Choroid plexus epithelial cell (primary cell): ENCODE data around the gene TNFRSF21.
A peak's percentile ranks its signal among the peaks of the same experiment; 100 is the strongest.

Experiments used
- DNase-seq: peaks from one replicate; pipeline ENCODE4 v3.0.0-alpha.2; 2010; ENCODE audit warnings: low read depth
- H3K4me3 ChIP-seq: 2 replicates; pipeline ENCODE4 v1.5.1; 2011; ENCODE audit warnings: low read depth, mild to moderate bottlenecking, control low read depth, low read length, moderate library complexity
- CTCF ChIP-seq: conservative IDR thresholded peaks from 2 replicates; pipeline ENCODE4 v1.5.1; 2011; ENCODE audit warnings: low read depth, mild to moderate bottlenecking, control low read depth, inconsistent platforms, low read length, moderate library complexity

The TNFRSF21 gene

GRCh38 chr6:47308552-47309290 is 984 bp downstream of the TNFRSF21 start:
- DNase-seq = peak; percentile 44
- peak overlapping the region; percentile 88 for H3K4me3 ChIP-seq

GRCh38 chr6:47308198-47308517 is 1.5 kb downstream of the TNFRSF21 start:
- DNase-seq = peak; percentile 46
- TF ChIP-seq CTCF = no peak
- peak overlapping the region; percentile 88 for H3K4me3 ChIP-seq

More at GRCh38 chr6:47308552-47309290, 984 bp downstream of the TNFRSF21 start:
- TF ChIP-seq CTCF = no peak

DNA sequence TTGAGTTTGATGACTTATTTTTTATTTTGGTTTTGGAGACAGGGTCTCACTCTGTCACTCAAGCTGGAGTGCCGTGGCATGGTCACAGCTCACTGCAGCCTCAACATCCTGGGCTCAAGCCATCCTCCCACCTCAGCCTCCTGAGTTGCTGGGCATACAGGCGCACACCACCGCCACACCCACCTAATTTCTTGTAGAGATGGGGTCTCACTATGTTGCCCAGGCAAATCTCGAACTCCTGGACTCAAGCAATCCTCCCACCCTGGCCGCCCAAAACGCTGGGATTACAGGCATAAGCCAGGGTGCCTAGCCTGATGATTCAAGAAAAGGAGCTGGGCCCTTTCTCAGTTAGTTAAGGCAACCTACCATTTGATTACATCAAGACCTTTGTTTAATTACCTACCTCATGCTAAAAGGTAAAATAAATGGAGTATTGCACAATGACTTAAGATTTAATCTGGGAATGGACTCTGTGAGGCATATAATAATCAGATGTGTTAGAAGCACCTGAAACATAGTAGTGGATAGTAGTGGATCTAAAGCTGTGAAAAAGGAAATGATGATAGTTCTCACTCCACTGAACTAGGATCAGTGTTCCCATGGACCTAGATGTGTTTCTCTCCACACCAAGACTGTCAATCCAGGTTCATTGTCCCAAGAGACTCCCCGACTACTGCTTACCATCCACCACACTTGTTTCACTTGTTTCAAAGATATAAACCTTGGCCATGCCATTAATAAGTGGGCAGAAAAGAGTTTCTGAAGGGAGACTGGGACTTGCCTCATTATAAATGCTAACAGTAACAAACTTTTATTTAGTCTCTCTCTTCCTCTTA is 2.1 kb downstream of the TNFRSF21 start:
- DNase-seq = no peak
- TF ChIP-seq CTCF = no peak
- peak overlapping the region; percentile 88 for H3K4me3 ChIP-seq

- TF ChIP-seq CTCF = no peak
- DNase-seq = no peak
- H3K4me3 ChIP-seq = no peak overlapping the region
Observed at GRCh38 chr6:47306887-47307286, 2.8 kb downstream of the TNFRSF21 start.

- no peak for DNase-seq
- H3K4me3 ChIP-seq = no peak overlapping the region
- no peak for TF ChIP-seq CTCF
Observed at GRCh38 chr6:47303861-47304260, 5.8 kb downstream of the TNFRSF21 start.

GRCh38 chr6:47303342-47303741 is 6.4 kb downstream of the TNFRSF21 start:
- H3K4me3 ChIP-seq = no peak overlapping the region
- no peak for TF ChIP-seq CTCF
- no peak for DNase-seq
